ENCODE measurements around the gene HIRIP3. TPM values are rescaled to one million over a fixed set of nuclear protein-coding genes. Genes with fewer than 3 reads are reported as not detected.
"Not testable (repeated sequence)": the region's sequence is repeated elsewhere in the genome, so short reads cannot be mapped to it uniquely, and the experiment has no call there.

HIRIP3 gene, protein sequence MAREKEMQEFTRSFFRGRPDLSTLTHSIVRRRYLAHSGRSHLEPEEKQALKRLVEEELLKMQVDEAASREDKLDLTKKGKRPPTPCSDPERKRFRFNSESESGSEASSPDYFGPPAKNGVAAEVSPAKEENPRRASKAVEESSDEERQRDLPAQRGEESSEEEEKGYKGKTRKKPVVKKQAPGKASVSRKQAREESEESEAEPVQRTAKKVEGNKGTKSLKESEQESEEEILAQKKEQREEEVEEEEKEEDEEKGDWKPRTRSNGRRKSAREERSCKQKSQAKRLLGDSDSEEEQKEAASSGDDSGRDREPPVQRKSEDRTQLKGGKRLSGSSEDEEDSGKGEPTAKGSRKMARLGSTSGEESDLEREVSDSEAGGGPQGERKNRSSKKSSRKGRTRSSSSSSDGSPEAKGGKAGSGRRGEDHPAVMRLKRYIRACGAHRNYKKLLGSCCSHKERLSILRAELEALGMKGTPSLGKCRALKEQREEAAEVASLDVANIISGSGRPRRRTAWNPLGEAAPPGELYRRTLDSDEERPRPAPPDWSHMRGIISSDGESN
- 6.1 and 7.0 TPM in 2 replicates for total RNA-seq (2012; rRNA removed)

DNA sequence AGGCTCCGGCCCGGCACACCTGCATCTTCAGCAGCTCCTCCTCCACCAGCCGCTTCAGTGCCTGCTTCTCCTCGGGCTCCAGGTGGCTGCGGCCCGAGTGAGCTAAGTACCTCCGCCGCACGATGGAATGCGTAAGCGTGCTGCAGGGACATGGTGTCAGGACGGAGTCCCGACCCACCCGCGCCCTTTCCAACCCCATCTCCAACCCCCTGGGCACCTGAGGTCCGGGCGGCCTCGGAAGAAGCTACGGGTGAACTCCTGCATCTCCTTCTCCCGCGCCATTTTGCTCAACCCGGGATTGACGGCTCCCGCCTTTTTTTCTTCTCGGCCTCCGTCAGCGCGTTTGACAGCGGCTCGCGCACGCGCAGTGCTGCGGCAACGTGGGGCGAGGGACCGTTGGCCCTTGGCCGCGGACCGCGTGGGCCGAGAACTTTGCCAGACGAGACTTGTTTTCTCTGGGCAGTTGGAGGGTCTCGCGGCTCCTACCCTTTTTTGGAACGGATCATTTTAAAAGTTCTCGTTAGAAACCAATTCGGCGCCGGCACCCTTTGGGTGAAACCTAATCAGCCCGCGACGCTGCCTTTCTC, at the start of gene HIRIP3:
TSS of gene HIRIP3 (minus strand) at position 294 of the 587 bp plus-strand sequence. CDS start at position 282, 12 bp downstream.
- H3K4me1 ChIP-seq (ENCODE audit: control insufficient read depth, insufficient read depth, low read length) = peaks cover 20% of the 10 kb centered on the region
- peaks cover 38% of the 10 kb centered on the region for H3K36me3 ChIP-seq (ENCODE audit: insufficient read depth, low read length)
- peak within 1 kb of the TSS; percentile 88 for H3K4me2 ChIP-seq (ENCODE audit: low read length)
- H3K9ac ChIP-seq (ENCODE audit: low read depth, low read length) = peak within 1 kb of the TSS; percentile 84
- no peaks in the 10 kb centered on the region for H3K9me3 ChIP-seq (replicated peaks; ENCODE audit: low read length)
- no peaks in the 10 kb centered on the region for H3K27me3 ChIP-seq (ENCODE audit: control insufficient read depth, insufficient read depth, low read length)
- H3K4me3 ChIP-seq (ENCODE audit: low read length) = peak within 1 kb of the TSS; percentile 78

GRCh38 chr16:30041841-30042240, 46.4 kb upstream of the HIRIP3 start:
- H3K36me3 ChIP-seq (ENCODE audit: insufficient read depth, low read length) = no peaks in the 10 kb centered on the region
- H3K27me3 ChIP-seq (ENCODE audit: control insufficient read depth, insufficient read depth, low read length) = peaks cover 11% of the 10 kb centered on the region
- H3K9ac ChIP-seq (ENCODE audit: low read depth, low read length) = no peak overlapping the region

GRCh38 chr16:30040690-30041089, 45.3 kb upstream of the HIRIP3 start:
- not testable (repeated sequence) for H3K4me2 ChIP-seq (ENCODE audit: low read length); H3K9me3 ChIP-seq (replicated peaks; ENCODE audit: low read length); H3K36me3 ChIP-seq (ENCODE audit: insufficient read depth, low read length); H3K4me3 ChIP-seq (ENCODE audit: low read length); H3K9ac ChIP-seq (ENCODE audit: low read depth, low read length); H3K4me1 ChIP-seq (ENCODE audit: control insufficient read depth, insufficient read depth, low read length)
- peaks cover 21% of the 10 kb centered on the region for H3K27me3 ChIP-seq (ENCODE audit: control insufficient read depth, insufficient read depth, low read length)

More at GRCh38 chr16:30041841-30042240, 46.4 kb upstream of the HIRIP3 start:
- Histone ChIP-seq H3K9me3 (replicated peaks; ENCODE audit: low read length) (no peaks in the 10 kb centered on the region), H3K4me2 (ENCODE audit: low read length) (no peak overlapping the region), H3K4me3 (ENCODE audit: low read length) (no peak overlapping the region), H3K4me1 (ENCODE audit: control insufficient read depth, insufficient read depth, low read length) (no peaks in the 10 kb centered on the region)

DNA sequence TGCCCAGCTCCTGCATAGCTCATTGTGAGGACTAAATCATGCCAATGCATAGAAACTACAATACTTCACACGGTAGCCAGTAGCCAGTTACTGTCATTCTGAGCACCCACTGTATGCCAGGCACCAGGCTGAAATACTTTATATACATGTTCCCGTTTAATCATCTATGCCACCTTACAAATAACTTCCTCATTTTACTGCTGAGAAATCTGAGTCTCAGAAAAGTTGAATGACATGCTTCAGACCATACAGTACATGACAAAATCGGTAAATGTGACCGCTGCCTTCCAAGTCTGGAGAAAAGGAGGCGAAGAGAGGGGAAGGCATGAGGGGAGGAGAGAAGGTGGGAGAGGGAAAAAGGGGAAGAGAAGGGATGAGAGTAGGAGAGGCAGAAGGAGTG, 44.8 kb upstream of the HIRIP3 start:
- Histone ChIP-seq H3K4me2 (ENCODE audit: low read length) (no peak overlapping the region), H3K36me3 (ENCODE audit: insufficient read depth, low read length) (no peaks in the 10 kb centered on the region), H3K9me3 (replicated peaks; ENCODE audit: low read length) (no peaks in the 10 kb centered on the region), H3K4me1 (ENCODE audit: control insufficient read depth, insufficient read depth, low read length) (no peaks in the 10 kb centered on the region), H3K9ac (ENCODE audit: low read depth, low read length) (no peak overlapping the region), H3K27me3 (ENCODE audit: control insufficient read depth, insufficient read depth, low read length) (peaks cover 24% of the 10 kb centered on the region), H3K4me3 (ENCODE audit: low read length) (no peak overlapping the region)

DNA sequence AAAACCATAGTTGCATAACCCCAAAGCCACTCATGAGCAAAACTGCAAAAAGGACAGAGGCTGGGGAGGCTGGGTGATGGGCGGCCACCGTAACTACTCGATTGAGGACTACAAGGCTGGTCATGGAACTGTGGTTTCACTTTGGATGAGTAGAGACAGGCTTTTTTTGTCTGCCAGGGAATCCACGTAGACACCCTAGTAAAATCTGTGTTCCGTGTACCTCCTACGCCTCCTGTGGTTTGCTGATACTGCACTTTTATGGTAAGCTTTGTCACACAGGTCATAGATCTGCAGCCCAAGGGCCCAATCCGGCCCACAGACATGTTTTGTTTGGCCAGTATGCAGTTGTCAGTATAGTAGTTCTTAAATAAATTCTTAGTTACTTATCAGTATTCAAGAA, 37.9 kb upstream of the HIRIP3 start:
- Histone ChIP-seq H3K4me1 (ENCODE audit: control insufficient read depth, insufficient read depth, low read length) (no peaks in the 10 kb centered on the region), H3K36me3 (ENCODE audit: insufficient read depth, low read length) (no peaks in the 10 kb centered on the region), H3K9ac (ENCODE audit: low read depth, low read length) (no peak overlapping the region), H3K9me3 (replicated peaks; ENCODE audit: low read length) (no peaks in the 10 kb centered on the region), H3K4me3 (ENCODE audit: low read length) (no peak overlapping the region), H3K27me3 (ENCODE audit: control insufficient read depth, insufficient read depth, low read length) (peaks cover 56% of the 10 kb centered on the region), H3K4me2 (ENCODE audit: low read length) (no peak overlapping the region)

DNA sequence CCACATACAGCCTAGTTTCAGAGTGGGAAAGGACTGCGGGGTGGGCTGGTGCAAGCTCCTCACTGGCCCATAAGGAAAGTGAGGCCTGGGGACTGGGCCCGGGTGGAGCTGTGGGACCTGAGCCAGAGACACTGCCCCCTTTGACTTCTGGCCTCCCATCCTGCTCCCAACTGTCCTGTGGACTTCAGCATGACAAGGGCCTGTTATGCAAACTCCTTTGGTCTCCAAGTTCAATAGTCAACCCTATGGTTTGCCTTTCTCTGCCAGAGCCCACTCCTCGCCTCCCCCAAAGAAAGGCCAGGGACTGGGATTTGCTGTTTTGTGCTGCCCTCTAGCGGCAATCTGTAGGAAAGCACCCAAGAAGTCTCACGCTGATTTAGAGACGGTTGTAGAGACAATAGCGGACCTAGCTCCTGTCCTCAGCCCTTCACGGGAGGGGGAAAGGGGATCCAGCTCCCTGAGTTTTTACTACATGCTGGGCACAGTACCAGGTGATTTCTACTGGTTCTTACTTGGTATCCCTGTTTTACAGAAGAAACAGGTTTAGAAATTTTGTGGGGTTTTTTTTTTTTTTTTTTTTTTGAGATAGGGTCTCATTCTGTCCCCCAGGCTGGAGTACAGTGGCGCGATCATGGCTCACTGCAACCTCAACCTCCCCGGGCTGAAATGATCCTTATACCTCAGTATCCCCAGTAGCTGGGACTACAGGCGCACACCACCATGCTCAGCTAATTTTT, 36.8 kb upstream of the HIRIP3 start:
- Histone ChIP-seq H3K27me3 (ENCODE audit: control insufficient read depth, insufficient read depth, low read length) (peaks cover 62% of the 10 kb centered on the region), H3K9me3 (replicated peaks; ENCODE audit: low read length) (no peaks in the 10 kb centered on the region), H3K9ac (ENCODE audit: low read depth, low read length) (no peak overlapping the region), H3K4me3 (ENCODE audit: low read length) (no peak overlapping the region), H3K36me3 (ENCODE audit: insufficient read depth, low read length) (no peaks in the 10 kb centered on the region), H3K4me1 (ENCODE audit: control insufficient read depth, insufficient read depth, low read length) (no peaks in the 10 kb centered on the region), H3K4me2 (ENCODE audit: low read length) (no peak overlapping the region)

DNA sequence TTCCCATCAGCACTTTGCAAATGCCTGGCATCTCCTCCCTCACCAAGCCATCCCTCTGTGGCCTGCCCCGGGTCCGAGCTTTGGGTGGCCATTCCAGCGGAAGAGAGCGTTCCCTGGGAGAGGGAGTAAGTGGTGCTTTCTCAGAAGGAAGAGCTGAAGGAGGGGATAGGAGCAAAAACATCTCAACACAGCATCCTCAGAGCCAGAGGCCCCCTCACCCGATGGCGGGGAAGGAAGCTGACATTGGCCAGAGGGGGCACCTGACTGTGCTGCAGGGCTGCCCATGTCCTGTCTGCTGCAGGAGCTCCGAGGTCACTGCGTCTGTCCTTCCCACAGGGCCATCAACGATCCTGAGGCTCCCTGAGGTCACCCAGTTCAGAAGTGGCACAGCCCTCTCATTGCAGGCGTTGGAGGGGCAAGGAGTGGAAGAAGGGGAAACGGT, 36.1 kb upstream of the HIRIP3 start:
- no peak overlapping the region for H3K4me2 ChIP-seq (ENCODE audit: low read length)

DNA sequence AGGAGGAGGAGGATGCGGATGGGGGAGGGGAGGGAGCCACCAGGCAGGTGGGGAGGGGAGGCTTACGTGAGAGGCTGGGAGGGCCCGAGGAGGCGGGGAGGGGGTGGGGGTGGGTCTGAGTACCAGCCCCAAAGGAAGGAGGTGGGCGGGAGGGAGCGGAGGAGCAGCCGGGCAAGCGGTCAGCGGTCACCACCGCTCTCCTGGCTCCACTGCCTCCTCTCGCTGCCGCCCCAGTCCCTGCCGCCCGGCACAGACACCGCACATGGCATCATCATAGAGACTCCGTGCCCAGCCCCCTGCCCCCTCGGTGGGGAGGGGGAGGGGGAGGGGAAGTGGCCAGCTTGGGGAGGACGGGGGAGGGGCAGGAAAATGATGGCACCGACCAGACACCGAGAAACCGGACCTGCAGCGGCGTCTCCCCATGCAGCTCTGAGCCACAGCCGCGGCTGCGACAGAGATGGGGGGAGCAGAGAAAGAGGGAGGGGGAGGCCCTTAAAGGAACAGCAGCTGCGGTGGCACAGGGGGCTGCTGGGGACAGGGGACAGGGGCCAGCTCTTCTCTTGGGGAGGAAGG, 35.5 kb upstream of the HIRIP3 start, which contains the start of gene TLCD3B:
TSS of gene TLCD3B (minus strand) at position 431 of the 573 bp plus-strand sequence. CDS start 744 bp downstream, outside the sequence.
- Histone ChIP-seq H3K9ac (ENCODE audit: low read depth, low read length) (no peak within 1 kb of the TSS), H3K36me3 (ENCODE audit: insufficient read depth, low read length) (no peaks in the 10 kb centered on the region), H3K4me2 (ENCODE audit: low read length) (no peak within 1 kb of the TSS), H3K4me3 (ENCODE audit: low read length) (no peak within 1 kb of the TSS), H3K4me1 (ENCODE audit: control insufficient read depth, insufficient read depth, low read length) (no peaks in the 10 kb centered on the region), H3K9me3 (replicated peaks; ENCODE audit: low read length) (no peaks in the 10 kb centered on the region), H3K27me3 (ENCODE audit: control insufficient read depth, insufficient read depth, low read length) (peaks cover 61% of the 10 kb centered on the region)

More for the DNA sequence above, 36.1 kb upstream of the HIRIP3 start:
- Histone ChIP-seq H3K9me3 (replicated peaks; ENCODE audit: low read length) (no peaks in the 10 kb centered on the region), H3K9ac (ENCODE audit: low read depth, low read length) (no peak overlapping the region), H3K36me3 (ENCODE audit: insufficient read depth, low read length) (no peaks in the 10 kb centered on the region), H3K4me3 (ENCODE audit: low read length) (no peak overlapping the region), H3K27me3 (ENCODE audit: control insufficient read depth, insufficient read depth, low read length) (peaks cover 64% of the 10 kb centered on the region), H3K4me1 (ENCODE audit: control insufficient read depth, insufficient read depth, low read length) (no peaks in the 10 kb centered on the region)

- Histone ChIP-seq H3K4me3 (ENCODE audit: low read length) (no peak overlapping the region), H3K9me3 (replicated peaks; ENCODE audit: low read length) (no peaks in the 10 kb centered on the region), H3K27me3 (ENCODE audit: control insufficient read depth, insufficient read depth, low read length) (peaks cover 61% of the 10 kb centered on the region), H3K4me2 (ENCODE audit: low read length) (no peak overlapping the region), H3K4me1 (ENCODE audit: control insufficient read depth, insufficient read depth, low read length) (no peaks in the 10 kb centered on the region), H3K36me3 (ENCODE audit: insufficient read depth, low read length) (no peaks in the 10 kb centered on the region), H3K9ac (ENCODE audit: low read depth, low read length) (no peak overlapping the region)
Measured at GRCh38 chr16:30030011-30030685, 34.7 kb upstream of the HIRIP3 start.

GRCh38 chr16:30028438-30029076, 33.1 kb upstream of the HIRIP3 start:
- H3K9ac ChIP-seq (ENCODE audit: low read depth, low read length) = no peak overlapping the region
- H3K4me3 ChIP-seq (ENCODE audit: low read length) = no peak overlapping the region
- peaks cover 63% of the 10 kb centered on the region for H3K27me3 ChIP-seq (ENCODE audit: control insufficient read depth, insufficient read depth, low read length)
- no peaks in the 10 kb centered on the region for H3K36me3 ChIP-seq (ENCODE audit: insufficient read depth, low read length)
- H3K4me1 ChIP-seq (ENCODE audit: control insufficient read depth, insufficient read depth, low read length) = no peaks in the 10 kb centered on the region
- no peaks in the 10 kb centered on the region for H3K9me3 ChIP-seq (replicated peaks; ENCODE audit: low read length)
- H3K4me2 ChIP-seq (ENCODE audit: low read length) = no peak overlapping the region

Data from skeletal muscle satellite cell (primary cell).